Measurements from ENCODE around the gene KCTD8.
A peak's percentile ranks its signal among the peaks of the same experiment; 100 is the strongest.

The KCTD8 gene

GRCh38 chr4:44160776-44161367 lies 287.7 kb downstream of the KCTD8 start:
- no peak for DNase-seq

- DNase-seq: no peak
These were observed 288.6 kb downstream of the KCTD8 start for GRCh38 chr4:44159991-44160390.

GRCh38 chr4:44157611-44158277 lies 290.9 kb downstream of the KCTD8 start:
- DNase-seq: peak; percentile 1

- DNase-seq: no peak
These were observed 298.5 kb downstream of the KCTD8 start for GRCh38 chr4:44150091-44150576.

- DNase-seq: no peak
These were observed 299.3 kb downstream of the KCTD8 start for GRCh38 chr4:44149282-44149681.

- DNase-seq: no peak
These were observed 301.0 kb downstream of the KCTD8 start for GRCh38 chr4:44147571-44148075.

GRCh38 chr4:44146516-44146915 lies 302.1 kb downstream of the KCTD8 start:
- DNase-seq: no peak

GRCh38 chr4:44145868-44146267 lies 302.7 kb downstream of the KCTD8 start:
- DNase-seq: no peak

- no peak for DNase-seq
These were observed 316.1 kb downstream of the KCTD8 start for GRCh38 chr4:44132526-44132925.
